Measurements from ENCODE around the gene GALNT15. TPM values are rescaled to one million over a fixed set of nuclear protein-coding genes. Genes with fewer than 3 reads are reported as not detected.

The GALNT15 gene
- total RNA-seq, 2 donors from 2014 or later, result 0.13 TPM; not detected in 1

- no peak overlapping the region for H3K27ac Mint-ChIP-seq
- H3K27me3 ChIP-seq (ENCODE audit: control insufficient read depth, insufficient read depth, low read length, poor library complexity, severe bottlenecking), result no peaks in the 10 kb centered on the region
- WGBS, 2 experiments (ENCODE audit: insufficient coverage in 1 of 2, insufficient read length in 1 of 2), result 88 to 93% methylated on average over 3 to 6 of the region's 6 CpGs
- H3K4me1 Mint-ChIP-seq, result no peaks in the 10 kb centered on the region
- H3K9me3 Mint-ChIP-seq, result peaks cover 43% of the 10 kb centered on the region
- peaks cover 42% of the 10 kb centered on the region for H3K9me3 ChIP-seq (ENCODE audit: control insufficient read depth, low read length)
- no peak overlapping the region for H3K27ac ChIP-seq (ENCODE audit: low read depth, low read length)
- H3K9ac ChIP-seq (ENCODE audit: extremely low read depth, low read length, poor library complexity, severe bottlenecking), result no peak overlapping the region
- H3K4me3 Mint-ChIP-seq, result no peak overlapping the region
- H3K27me3 Mint-ChIP-seq (ENCODE audit: insufficient read depth), result peaks cover 2% of the 10 kb centered on the region
- TF ChIP-seq CTCF (conservative IDR thresholded peaks at IDR 0.05), result no peak
- no peaks in the 10 kb centered on the region for H3K4me1 ChIP-seq (ENCODE audit: control insufficient read depth, insufficient read depth, low read length)
- H3K36me3 ChIP-seq (ENCODE audit: control insufficient read depth, insufficient read depth, low read length), result no peaks in the 10 kb centered on the region
- no peak for DNase-seq
- H3K4me3 ChIP-seq (ENCODE audit: low read length), result no peak overlapping the region
- peaks cover 7% of the 10 kb centered on the region for H3K36me3 Mint-ChIP-seq (ENCODE audit: low read depth)
These were observed 36.5 kb upstream of the GALNT15 start for GRCh38 chr3:16137977-16138376.

GRCh38 chr3:16140116-16140893, 34.2 kb upstream of the GALNT15 start:
- Histone ChIP-seq H3K4me3 (ENCODE audit: low read length) (no peak overlapping the region), H3K27ac (ENCODE audit: low read depth, low read length) (no peak overlapping the region), H3K9me3 (ENCODE audit: control insufficient read depth, low read length) (peaks cover 58% of the 10 kb centered on the region), H3K36me3 (ENCODE audit: control insufficient read depth, insufficient read depth, low read length) (no peaks in the 10 kb centered on the region), H3K27me3 (ENCODE audit: control insufficient read depth, insufficient read depth, low read length, poor library complexity, severe bottlenecking) (no peaks in the 10 kb centered on the region), H3K4me1 (ENCODE audit: control insufficient read depth, insufficient read depth, low read length) (no peaks in the 10 kb centered on the region), H3K9ac (ENCODE audit: extremely low read depth, low read length, poor library complexity, severe bottlenecking) (no peak overlapping the region)
- H3K4me3 Mint-ChIP-seq, result no peak overlapping the region
- peaks cover 64% of the 10 kb centered on the region for H3K9me3 Mint-ChIP-seq
- no peak for TF ChIP-seq CTCF (conservative IDR thresholded peaks at IDR 0.05)
- peaks cover 2% of the 10 kb centered on the region for H3K27me3 Mint-ChIP-seq (ENCODE audit: insufficient read depth)
- H3K4me1 Mint-ChIP-seq, result no peaks in the 10 kb centered on the region
- DNase-seq, result no peak
- WGBS, 2 experiments (ENCODE audit: insufficient coverage in 1 of 2, insufficient read length in 1 of 2), result 85 to 96% methylated on average over 2 to 6 of the region's 6 CpGs
- peaks cover 10% of the 10 kb centered on the region for H3K36me3 Mint-ChIP-seq (ENCODE audit: low read depth)
- H3K27ac Mint-ChIP-seq, result no peak overlapping the region

- Mint-ChIP-seq H3K4me1 (no peaks in the 10 kb centered on the region), H3K27me3 (ENCODE audit: insufficient read depth) (peaks cover 4% of the 10 kb centered on the region), H3K36me3 (ENCODE audit: low read depth) (peaks cover 10% of the 10 kb centered on the region), H3K27ac (no peak overlapping the region), H3K4me3 (no peak overlapping the region), H3K9me3 (peaks cover 68% of the 10 kb centered on the region)
- DNase-seq, result no peak
- Histone ChIP-seq H3K27ac (ENCODE audit: low read depth, low read length) (no peak overlapping the region), H3K4me1 (ENCODE audit: control insufficient read depth, insufficient read depth, low read length) (no peaks in the 10 kb centered on the region), H3K36me3 (ENCODE audit: control insufficient read depth, insufficient read depth, low read length) (no peaks in the 10 kb centered on the region), H3K9me3 (ENCODE audit: control insufficient read depth, low read length) (peaks cover 64% of the 10 kb centered on the region), H3K27me3 (ENCODE audit: control insufficient read depth, insufficient read depth, low read length, poor library complexity, severe bottlenecking) (no peaks in the 10 kb centered on the region), H3K4me3 (ENCODE audit: low read length) (no peak overlapping the region), H3K9ac (ENCODE audit: extremely low read depth, low read length, poor library complexity, severe bottlenecking) (no peak overlapping the region)
- 90% methylated on average over 2 of the region's 2 CpGs; no CpG with 5 or more reads in 1 of the 2 experiments for WGBS, 2 experiments (ENCODE audit: insufficient coverage in 1 of 2, insufficient read length in 1 of 2)
- TF ChIP-seq CTCF (conservative IDR thresholded peaks at IDR 0.05), result no peak
These were observed 33.6 kb upstream of the GALNT15 start for GRCh38 chr3:16140894-16141285.

Measured in endodermal cell (in vitro differentiated cells).